Osteoblast (primary cell): ENCODE results near the gene GKAP1. TPM values are rescaled to one million over a fixed set of nuclear protein-coding genes. Genes with fewer than 3 reads are reported as not detected.
A peak's percentile ranks its signal among the peaks of the same experiment; 100 is the strongest.

ENCODE experiments used
- DNase-seq: peaks from one replicate; pipeline ENCODE4 v3.0.0; 2011; ENCODE audit warnings: low spot score, mixed read lengths; ENCODE audit not compliant: insufficient read length; ENCODE audit errors: missing footprints
- H2AFZ ChIP-seq: 2 replicates; pipeline ENCODE4 v1.6.0; 2011; ENCODE audit warnings: mild to moderate bottlenecking, low read length
- H3K27ac ChIP-seq: 2 replicates; pipeline ENCODE4 v1.5.1; 2011; ENCODE audit warnings: mild to moderate bottlenecking, low read depth, low read length, moderate library complexity
- H3K27me3 ChIP-seq: 2 replicates; pipeline ENCODE4 v1.6.0; 2012; ENCODE audit warnings: mild to moderate bottlenecking, control low read depth, inconsistent platforms, low read length, moderate library complexity; ENCODE audit not compliant: insufficient read depth
- H3K36me3 ChIP-seq: 2 replicates; pipeline ENCODE4 v1.5.1; 2011; ENCODE audit warnings: mild to moderate bottlenecking, low read length, control low read depth, moderate library complexity; ENCODE audit not compliant: insufficient read depth
- H3K4me1 ChIP-seq: 2 replicates; pipeline ENCODE4 v1.5.1; 2011; ENCODE audit warnings: mild to moderate bottlenecking, low read length, control low read depth, moderate library complexity; ENCODE audit not compliant: insufficient read depth
- H3K4me2 ChIP-seq: 2 replicates; pipeline ENCODE4 v1.6.0; 2011; ENCODE audit warnings: mild to moderate bottlenecking, low read length; ENCODE audit not compliant: insufficient read depth
- H3K4me3 ChIP-seq: fragments of 200-600 bp; sonication (generic); 3 replicates; pipeline ENCODE4 v1.5.1; 2012; ENCODE audit warnings: mild to moderate bottlenecking, low read length, inconsistent platforms; ENCODE audit not compliant: insufficient read depth
- H3K79me2 ChIP-seq: 2 replicates; pipeline ENCODE4 v1.6.0; 2012; ENCODE audit warnings: mild to moderate bottlenecking, low read length, control low read depth, inconsistent platforms; ENCODE audit not compliant: insufficient read depth
- H3K9me3 ChIP-seq: 2 replicates; pipeline ENCODE4 v1.5.1; 2011; ENCODE audit warnings: low read depth, low read length, control low read depth
- H4K20me1 ChIP-seq: 2 replicates; pipeline ENCODE4 v1.6.0; 2012; ENCODE audit warnings: mild to moderate bottlenecking, low read length, control low read depth; ENCODE audit not compliant: insufficient read depth
- CTCF ChIP-seq: IDR thresholded peaks from 2 replicates; pipeline ENCODE4 v1.5.1; 2011; ENCODE audit warnings: mild to moderate bottlenecking, low read depth, low read length, moderate library complexity; ENCODE audit errors: extremely low read depth
- total RNA-seq: library from RNA; depleted of rRNA; stranded (reverse); fragments of >200 nt; gene quantifications from 2 replicates; pipeline ENCODE4 v1.2.3, GENCODE V29; 2012

The GKAP1 gene
- total RNA-seq, 1 donor = 1.1 TPM

DNA sequence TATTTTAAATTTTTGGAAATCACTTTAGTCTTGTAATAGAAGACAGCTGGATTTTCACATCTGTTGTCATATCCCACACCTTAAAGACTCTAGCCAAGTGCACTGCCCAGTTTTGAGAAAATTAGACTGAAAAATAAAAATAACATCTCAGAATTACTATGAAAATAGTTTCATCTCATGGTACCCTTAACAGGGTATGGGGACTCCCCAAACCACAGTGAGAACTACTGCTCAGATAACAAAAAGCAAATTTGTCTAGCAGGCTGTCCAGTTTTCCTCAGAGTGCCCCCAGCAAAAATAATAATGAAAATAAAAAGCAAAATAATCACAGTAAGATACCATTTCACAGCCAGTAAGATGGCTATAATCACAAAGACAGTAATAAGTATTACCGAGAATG is 116.3 kb downstream of the GKAP1 start:
- peaks cover 79% of the 10 kb centered on the region for H4K20me1 ChIP-seq
- TF ChIP-seq CTCF = no peak
- H3K27ac ChIP-seq = peak overlapping the region; percentile 47
- no peaks in the 10 kb centered on the region for H3K36me3 ChIP-seq
- peak overlapping the region; percentile 70 for H3K4me2 ChIP-seq
- peaks cover 100% of the 10 kb centered on the region for H3K79me2 ChIP-seq
- no peaks in the 10 kb centered on the region for H3K9me3 ChIP-seq
- peaks cover 11% of the 10 kb centered on the region for H3K4me1 ChIP-seq
- H3K4me3 ChIP-seq = no peak overlapping the region
- H2AFZ ChIP-seq = no peak overlapping the region
- no peak for DNase-seq
- H3K27me3 ChIP-seq = no peaks in the 10 kb centered on the region

DNA sequence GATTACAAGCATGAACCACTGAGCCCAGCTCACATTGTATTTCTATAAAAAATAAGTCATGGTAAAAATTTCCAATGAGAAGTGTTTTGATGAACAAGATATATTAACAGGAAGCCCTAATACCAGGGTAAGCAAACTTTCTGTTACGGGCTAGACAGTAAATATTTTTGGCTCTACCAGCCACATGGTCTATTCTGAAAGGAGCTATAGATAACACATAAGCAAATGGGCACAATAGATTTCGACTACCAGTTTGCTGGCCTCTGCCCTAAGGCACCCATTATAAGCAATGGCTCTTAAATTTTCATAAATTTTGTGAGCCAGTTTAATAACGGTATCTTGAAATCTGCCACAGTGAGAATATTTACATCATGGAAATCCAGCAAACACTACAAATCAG is 118.0 kb downstream of the GKAP1 start:
- Histone ChIP-seq H3K36me3 (no peaks in the 10 kb centered on the region), H3K27me3 (no peaks in the 10 kb centered on the region), H3K4me2 (no peak overlapping the region), H3K4me1 (peaks cover 5% of the 10 kb centered on the region), H3K9me3 (no peaks in the 10 kb centered on the region), H3K4me3 (no peak overlapping the region), H4K20me1 (peaks cover 79% of the 10 kb centered on the region), H2AFZ (no peak overlapping the region), H3K79me2 (peaks cover 100% of the 10 kb centered on the region), H3K27ac (no peak overlapping the region)
- no peak for TF ChIP-seq CTCF
- no peak for DNase-seq

DNA sequence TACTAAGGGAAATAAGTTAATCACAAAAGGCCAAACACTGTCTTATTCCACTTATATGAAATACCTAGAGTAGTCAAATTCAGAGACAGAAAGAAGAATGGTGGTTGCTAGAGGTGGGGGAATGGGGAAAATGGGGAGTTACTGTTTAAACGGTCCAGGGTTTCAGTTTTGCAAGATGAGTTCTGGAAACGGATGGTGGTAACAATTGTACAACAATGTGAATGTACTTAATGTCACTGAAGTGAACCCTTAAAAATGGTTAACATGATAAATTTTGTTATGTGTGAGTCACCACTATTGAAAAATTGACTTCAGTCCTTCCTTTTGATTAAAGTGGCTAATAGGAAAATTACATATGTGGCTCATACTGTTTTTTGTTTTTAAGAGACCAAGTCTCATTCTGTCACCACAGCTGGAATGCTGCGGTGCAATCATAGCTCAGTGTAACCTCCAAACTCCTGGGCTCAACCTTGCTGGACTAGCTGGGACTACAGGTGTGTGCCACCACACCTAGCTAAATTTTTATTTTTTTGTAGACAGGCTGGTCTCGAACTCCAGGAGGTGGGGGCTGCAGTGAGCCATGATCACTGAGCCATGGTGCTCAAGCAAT is 118.5 kb downstream of the GKAP1 start:
- peaks cover 79% of the 10 kb centered on the region for H4K20me1 ChIP-seq
- H3K27ac ChIP-seq = no peak overlapping the region
- TF ChIP-seq CTCF = no peak

DNA sequence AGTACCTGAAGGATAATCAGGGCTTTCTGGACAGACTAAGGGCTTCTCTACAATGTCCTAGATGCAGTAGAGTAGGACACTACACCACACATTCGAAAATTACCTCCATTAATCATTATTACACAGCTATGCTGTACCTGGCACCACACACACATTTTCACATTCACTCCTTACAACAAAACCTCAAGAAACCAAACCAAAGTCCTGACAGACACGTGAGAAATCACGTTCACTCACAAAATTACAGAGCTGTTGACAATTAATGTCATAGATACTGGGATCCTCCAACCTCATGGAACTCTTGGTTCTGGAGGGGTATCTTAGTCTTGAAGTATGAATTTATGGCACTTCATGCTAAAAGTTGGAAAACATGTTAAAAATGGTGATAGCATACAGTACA is 126.1 kb downstream of the GKAP1 start:
- Histone ChIP-seq H3K36me3 (no peaks in the 10 kb centered on the region), H3K79me2 (peaks cover 100% of the 10 kb centered on the region), H3K4me2 (no peak overlapping the region), H3K27me3 (no peaks in the 10 kb centered on the region), H3K4me3 (no peak overlapping the region), H3K4me1 (no peaks in the 10 kb centered on the region), H2AFZ (no peak overlapping the region), H3K27ac (no peak overlapping the region), H3K9me3 (no peaks in the 10 kb centered on the region), H4K20me1 (peaks cover 79% of the 10 kb centered on the region)
- no peak for TF ChIP-seq CTCF
- no peak for DNase-seq

More for the DNA sequence above, 118.5 kb downstream of the GKAP1 start:
- Histone ChIP-seq H3K4me3 (no peak overlapping the region), H3K27me3 (no peaks in the 10 kb centered on the region), H3K4me1 (peaks cover 5% of the 10 kb centered on the region), H3K36me3 (no peaks in the 10 kb centered on the region), H3K79me2 (peaks cover 100% of the 10 kb centered on the region), H3K4me2 (no peak overlapping the region), H3K9me3 (no peaks in the 10 kb centered on the region), H2AFZ (no peak overlapping the region)
- no peak for DNase-seq

Other genes with a start within 250 kb of the GKAP1 start
- gene IDNK, start 194.6 kb downstream of the GKAP1 start, total RNA-seq = 3.8 and 4.0 TPM in 2 replicates
- 114 and 117 TPM in 2 replicates for gene UBQLN1, start 109.8 kb downstream of the GKAP1 start, total RNA-seq
- gene KIF27, start 103.7 kb upstream of the GKAP1 start, total RNA-seq = 6.2 TPM in 2 replicates
- 503 and 514 TPM in 2 replicates for gene HNRNPK, start 162.4 kb upstream of the GKAP1 start, total RNA-seq
- gene RMI1, start 163.0 kb upstream of the GKAP1 start, total RNA-seq = 6.2 and 8.0 TPM in 2 replicates